NCI-H1930 (cell line): ENCODE results near the gene ABCC6.
"Not testable (repeated sequence)": the region's sequence is repeated elsewhere in the genome, so short reads cannot be mapped to it uniquely, and the experiment has no call there.

ENCODE experiments used
- DNase-seq, 2 experiments: peaks; one replicate each; lab custom pipeline; 2025; lab: John Stamatoyannopoulos, UW

Gene ABCC6

DNA sequence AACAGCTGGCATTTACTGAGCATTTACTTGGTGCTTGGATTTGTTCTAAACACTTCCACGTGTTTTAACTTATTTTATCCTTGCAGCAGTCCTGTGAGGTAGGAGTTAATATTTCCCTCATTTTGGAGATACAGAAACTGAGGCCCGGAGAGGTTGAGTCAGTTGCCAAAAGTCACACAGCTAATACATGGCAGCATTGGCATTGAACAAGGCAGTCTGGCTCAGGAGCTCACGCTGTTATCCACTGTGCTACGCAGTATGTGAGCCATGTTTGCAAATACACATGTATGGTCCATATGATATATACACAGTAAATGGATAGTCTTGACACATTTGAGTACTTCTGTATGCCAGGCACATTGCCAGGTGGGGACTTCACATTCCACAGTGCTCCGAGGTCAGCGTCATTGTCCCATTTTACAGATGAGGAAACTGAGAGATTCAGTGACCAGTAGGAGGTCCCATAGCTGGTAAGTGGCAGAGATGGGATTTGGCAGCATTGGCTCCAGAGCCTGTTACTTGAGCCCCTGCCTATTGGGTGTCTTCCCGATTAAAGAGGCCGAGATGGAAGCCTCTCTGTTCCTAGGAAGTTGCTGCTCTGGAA is 110.7 kb downstream of the ABCC6 start:
- no peak for DNase-seq

DNA sequence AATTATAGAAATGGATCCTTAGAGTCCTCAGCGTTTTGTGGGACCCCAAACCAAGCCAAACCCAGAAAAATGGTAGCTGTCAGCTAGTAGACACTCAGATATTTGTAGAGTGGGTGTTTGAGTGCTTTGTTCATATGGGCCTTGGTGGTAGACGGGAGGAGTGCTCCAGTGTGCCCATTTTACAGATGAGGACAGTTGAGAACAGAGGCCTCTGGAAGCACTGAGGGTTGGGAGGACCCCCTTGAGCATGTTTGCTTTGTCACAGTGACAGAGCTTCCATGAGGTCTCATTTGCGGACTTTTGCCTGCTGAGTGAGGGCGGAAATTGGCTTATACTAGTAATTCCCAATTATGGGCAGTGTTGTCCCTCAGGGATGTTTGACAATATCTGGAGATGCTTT is 111.7 kb downstream of the ABCC6 start:
- DNase-seq = no peak

DNA sequence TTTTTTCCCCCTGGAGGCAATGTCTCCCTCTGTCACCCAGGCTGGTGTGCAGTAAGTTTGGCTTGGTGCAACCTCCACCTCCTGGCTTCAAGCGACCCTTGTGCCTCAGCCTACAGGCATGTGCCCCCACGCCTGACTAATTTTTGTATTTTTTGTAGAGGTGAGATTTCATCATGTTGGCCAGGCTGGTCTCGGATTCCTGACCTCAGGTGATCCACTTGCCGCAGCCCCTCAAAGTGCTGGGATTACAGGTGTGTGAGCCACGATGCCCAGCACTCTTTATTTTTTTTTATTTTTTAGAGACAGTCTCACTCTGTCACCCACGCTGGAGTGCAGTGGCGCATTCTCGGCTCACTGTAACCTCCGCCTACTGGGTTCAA is 113.2 kb downstream of the ABCC6 start:
- no peak for DNase-seq

DNA sequence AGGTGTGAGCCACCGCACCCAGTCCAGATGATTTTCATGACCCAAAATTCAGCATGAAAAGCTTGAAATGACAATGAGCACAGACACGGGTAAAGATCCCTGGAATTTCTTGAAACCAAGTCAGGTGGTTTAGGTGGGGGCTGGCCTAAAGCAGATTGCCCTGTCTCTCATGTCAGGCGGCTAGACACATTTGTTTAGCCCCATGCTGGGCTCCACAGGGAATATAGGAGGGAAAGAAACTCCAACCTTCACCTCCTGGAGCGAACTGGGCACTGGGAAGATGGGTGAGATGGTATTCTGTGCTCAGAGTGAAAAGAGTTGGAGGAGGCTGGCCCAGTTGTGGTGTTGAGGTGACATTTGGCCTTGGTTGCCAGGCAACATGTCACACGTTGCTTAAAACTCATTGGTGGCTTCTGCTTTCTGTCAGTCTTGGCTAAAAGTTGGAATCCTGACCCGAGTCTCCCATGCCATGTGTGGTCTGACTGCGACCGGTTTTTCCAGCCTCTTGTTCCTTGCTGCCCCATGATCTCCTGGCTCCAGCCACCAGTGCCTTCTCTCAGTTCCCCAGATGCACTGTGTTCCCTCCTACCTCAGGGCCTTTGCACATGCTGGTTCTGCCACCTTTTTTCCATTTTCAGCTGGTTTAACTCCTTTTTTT is 113.7 kb downstream of the ABCC6 start:
- DNase-seq = no peak

DNA sequence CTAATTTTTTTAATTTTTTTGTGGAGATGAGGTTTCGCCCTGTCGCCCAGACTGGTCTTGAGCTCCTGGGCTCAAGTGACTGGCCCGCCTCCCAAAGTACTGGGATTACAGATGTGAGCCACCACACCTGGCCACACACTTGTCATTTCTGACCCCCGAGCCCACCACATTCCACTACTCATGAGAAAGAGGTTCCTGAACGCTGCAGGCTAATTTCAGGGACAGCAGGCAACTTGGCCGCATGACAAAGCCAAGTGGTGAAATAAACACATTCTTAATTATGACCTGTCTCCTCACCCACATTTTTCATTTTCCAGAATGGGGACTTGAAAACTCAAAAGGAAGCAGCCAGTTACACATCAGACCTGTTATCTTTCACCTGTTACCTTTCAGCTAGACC is 114.5 kb downstream of the ABCC6 start:
- DNase-seq = no peak

DNA sequence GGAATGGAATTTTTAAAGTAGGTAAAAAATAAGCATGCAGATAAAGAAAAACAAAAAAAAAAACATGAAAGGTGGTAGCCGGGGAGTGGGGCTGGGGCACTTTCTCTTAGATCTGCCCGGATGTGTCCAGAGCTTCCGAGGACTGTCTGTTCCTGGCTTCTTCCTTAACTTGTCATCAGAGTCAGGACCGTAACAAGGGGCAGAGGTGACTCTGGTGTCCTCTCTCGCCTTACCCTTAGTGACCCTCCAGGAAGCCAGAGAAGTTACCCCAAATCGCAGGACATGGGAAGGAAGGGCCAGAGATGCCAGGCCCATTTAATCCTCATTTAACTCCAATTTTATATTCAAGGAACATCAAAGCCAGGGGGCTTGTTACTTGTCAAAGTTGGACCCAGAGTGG is 115.5 kb downstream of the ABCC6 start:
- no peak for DNase-seq

DNA sequence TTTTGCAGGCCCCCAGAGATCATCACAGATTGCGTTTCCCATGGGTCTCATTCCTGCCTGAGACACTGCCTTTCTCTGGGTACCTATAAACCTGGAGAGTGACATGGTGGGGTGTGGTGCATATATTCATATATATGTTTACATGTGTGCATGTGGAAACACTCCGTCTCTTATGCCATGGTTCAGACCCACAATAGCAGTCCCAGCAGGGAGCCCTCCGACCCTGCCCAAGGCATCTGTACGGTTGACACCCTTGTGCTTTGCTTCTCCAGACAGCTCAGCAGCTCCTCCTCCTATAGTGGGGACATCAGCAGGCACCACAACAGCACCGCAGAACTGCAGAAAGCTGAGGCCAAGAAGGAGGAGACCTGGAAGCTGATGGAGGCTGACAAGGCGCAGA is 116.8 kb downstream of the ABCC6 start:
- DNase-seq = no peak

DNA sequence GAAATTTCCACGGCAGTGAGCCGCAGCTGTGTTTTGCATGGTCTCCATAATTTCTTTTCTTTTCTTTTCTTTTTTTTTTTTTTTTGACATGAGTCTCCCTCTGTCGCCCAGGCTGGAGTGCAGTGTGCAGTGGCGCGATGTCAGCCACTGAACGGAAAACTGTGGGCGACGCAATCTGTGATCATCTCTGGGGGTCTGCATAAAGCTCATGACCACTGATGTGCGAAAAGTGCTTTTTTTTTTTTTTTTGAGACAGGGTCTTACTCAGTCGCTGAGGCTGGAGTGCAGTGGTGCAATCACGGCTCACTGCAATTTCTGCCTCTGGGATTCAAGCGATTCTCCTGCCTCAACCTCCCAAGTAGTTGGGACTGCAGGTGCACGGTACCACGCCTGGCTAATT is 117.6 kb downstream of the ABCC6 start:
- DNase-seq = no peak

DNA sequence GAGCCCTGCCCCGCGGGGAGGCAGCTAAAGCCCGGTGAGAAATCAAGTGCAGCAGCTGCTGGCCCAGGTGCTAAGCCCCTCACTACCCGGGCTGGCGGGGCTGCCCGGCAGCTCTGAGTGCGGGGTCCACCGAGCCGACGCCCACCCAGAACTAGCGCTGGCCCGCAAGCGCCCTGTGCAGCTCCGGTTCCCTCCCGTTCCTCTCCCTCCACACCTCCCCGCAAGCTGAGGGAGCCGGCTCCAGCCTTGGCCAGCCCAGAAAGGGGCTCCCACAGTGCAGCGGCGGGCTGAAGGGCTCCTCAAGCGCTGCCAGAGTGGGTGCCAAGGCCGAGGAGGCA is 118.5 kb downstream of the ABCC6 start:
- DNase-seq = not testable (repeated sequence)

DNA sequence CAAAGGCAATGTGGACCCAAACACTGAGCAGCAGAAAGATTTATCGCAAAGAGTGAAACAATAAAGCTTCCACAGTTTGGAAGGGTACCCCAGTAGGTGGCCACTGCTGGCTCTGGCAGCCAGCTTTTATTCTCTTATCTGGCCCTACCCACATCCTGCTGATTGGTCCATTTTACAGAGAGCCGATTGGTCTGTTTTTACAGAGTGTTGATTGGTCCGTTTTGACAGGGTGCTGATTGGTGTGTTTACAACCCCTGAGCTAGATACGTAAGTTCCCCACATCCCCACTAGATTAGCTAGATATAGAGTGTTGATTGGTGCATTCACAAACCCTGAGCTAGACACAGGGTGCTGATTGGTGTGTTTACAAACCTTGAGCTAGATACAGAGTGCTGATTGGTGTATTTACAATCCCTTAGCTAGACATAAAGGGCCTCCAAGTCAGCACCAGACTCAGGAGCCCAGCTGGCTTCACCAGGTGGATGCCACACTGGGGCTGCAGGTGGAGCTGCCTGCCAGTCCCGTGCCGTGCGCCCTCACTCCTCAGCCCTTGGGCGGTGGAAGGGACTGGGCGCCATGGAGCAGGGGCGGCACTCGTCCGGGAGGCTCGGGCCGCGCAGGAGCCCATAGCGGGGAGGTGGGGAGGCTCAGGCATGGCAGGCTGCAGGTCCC is 119.0 kb downstream of the ABCC6 start:
- not testable (repeated sequence) for DNase-seq

DNA sequence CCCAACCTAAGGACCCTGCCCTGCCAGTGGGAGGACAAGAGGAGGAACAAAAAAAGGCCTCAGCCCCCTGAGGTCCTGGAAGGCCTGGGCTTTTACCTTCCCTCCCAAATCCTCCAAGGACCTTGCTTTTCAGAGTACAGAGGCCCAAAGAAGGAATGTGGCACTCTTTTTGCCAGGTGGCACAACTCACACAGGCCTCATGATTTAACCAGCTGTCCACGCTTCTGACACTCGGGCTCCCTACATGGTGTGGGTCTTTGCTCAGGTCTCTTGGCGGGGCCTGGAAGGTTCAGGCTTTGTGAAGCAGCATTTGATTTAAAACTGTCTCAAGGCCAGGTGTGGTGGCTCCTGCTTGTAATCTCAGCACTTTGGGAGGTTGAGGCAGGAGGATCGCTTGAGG is 120.6 kb downstream of the ABCC6 start:
- no peak for DNase-seq

DNA sequence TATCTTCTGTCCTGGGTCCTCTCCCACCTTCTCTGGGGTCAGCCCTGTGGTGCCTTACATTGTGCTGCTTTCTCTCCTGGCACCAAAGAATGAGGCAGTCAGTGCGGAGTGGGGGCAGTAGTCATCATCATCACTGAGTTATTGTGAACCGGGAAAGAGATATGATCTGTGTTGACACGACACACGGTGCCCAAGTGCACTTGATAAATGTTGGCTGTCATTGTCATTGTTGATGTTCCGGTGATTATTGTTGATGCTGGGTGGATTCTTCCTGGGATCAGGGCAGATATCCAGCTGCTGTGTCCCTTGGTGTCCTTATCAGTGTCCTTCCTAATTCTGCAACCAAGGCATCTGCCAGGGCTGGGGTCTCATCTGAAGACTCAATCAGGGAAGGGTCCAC is 121.7 kb downstream of the ABCC6 start:
- no peak for DNase-seq

DNA sequence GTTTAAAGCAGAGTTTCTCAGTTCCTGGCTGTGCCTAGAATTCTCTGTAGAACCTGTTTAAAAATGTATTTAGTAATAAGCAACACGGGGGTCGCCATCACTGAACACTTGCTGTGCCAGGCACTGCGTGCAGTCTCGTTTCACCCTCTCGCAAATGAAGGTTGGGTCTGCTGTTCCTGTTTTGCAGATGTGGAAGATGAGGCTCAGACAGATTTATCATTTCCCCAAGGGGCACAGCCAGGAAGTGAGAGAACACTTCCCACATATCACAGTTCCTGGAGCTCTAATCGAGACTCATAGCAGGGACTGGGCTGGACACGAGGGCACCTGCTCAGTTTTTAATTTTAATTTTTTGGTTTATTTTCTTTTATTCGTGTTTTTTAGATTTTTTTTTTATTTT is 122.7 kb downstream of the ABCC6 start:
- no peak for DNase-seq

DNA sequence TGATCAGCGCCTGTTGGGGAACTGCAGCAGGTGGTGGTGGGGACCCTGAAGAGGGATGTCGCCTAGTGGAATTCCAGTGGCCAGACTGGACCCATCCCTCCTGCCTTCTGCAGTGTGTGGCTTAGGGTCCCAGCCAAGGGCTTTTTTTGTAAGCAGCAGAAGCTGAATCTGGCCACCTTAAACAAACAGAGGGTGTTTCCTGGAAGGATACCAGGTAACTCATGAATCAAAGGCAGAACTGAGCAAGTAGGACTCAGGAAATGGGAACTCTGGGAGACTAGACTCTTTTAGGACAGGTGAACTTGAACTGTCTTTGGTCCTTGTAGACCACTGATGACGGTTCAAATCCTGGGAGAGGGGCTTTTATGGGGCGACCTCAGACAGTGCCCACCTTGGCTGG is 124.0 kb downstream of the ABCC6 start:
- no peak for DNase-seq
